HG02759 (cell line): ENCODE measurements around the gene NANS.

ENCODE experiments used
- ATAC-seq: cut with Tn5 transposase; IDR thresholded peaks from one replicate; pipeline ENCODE4 v1.9.1; 2021; ENCODE audit warnings: mild to moderate bottlenecking, moderate library complexity; ENCODE audit not compliant: unreplicated experiment

NANS gene

DNA sequence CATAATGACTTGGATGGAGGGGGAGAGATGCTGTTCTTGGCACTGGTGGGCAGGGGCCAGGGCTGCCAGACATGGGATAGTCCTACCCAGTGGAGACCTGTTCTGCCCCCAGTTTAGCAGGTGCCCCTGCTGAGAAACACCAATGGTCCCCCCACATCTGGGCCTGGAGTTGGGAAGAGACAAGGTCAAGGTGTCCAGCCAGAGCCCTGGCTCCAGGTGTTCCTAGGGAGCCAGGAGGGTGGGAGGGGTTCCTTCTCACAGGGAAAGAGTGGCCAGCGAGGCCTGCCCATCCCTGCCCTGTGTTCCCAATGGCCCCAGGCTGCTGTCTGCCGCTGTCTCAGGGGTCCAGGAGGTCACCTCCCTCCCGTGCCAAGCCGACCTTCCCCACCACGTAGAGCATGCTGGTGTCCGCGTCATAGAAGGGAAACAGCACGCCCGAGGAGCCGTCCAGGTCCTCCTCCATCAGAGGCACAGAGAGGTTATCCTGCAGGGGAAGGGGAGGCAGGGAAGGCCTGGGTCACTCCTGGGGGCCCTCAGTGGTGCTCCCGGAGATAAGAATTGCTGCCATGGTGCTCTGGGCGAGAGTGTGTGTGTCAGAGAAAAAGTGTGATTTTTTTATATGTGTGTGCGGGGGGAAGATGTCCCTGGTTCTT, 74.2 kb downstream of the NANS start:
- no peak for ATAC-seq

DNA sequence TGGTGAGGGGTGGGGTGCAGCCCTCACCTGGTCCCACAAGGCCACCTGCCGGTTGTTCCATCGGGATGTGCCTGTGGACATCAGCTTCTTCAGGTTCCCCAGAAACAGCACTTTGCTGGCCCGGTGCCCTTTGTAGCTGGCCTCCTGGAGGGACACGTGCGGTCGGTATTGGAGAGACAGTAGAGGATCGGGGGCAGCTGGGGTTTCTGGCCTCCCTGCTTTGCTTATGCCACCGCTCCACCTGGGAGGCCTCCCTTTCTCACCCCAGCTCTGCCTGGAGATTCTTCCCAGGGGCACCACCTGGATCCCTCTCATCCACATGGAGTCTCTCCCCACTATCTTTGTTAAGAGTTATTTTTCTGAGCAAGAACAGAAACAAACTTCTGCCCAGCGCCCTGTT, 75.6 kb downstream of the NANS start:
- no peak for ATAC-seq
